ENCODE results near the gene TIMM13.

TIMM13 gene

DNA sequence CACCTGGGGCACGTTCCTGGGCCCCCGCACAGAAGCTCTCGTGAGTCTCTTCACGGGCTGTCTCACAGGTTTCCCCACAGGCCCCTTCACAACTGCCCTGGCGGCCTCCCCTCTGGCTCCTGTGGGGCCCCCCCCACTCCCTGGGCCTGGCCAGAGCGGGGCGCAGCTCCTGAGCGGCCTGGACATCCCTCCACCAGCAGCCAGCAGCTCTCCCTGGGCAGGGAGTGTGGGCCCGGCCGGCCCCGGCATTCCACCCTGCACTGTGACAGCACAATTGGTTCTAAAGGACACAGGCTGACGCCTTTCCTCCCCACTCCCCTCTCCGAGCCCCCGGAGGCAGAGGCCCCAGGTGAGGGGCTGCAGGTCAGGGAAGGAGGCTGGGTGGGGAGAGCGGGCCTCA is 9.5 kb upstream of the TIMM13 start:
- DNase-seq (ENCODE audit: extremely low read depth, low read depth), result no peak

DNA sequence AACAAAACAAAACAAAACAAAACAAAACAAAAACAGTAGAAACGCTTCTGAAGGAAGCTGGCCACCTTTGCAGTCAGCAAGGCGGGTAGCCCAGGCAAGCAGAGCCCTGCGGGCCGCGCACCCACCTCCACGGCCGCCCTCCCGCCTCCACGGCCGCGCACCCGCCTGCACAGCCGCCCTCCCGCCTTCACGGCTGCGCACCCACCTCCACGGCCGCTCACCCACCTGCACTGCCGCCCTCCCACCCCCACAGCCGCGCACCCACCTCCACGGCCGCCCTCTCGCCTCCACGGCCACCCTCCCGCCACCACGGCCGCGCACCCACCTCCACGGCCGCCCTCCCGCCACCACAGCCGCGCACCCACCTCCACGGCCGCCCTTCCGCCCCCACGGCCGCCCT is 9.0 kb upstream of the TIMM13 start:
- no peak for DNase-seq (ENCODE audit: extremely low read depth, low read depth)
- TF ChIP-seq, protein P1, sequence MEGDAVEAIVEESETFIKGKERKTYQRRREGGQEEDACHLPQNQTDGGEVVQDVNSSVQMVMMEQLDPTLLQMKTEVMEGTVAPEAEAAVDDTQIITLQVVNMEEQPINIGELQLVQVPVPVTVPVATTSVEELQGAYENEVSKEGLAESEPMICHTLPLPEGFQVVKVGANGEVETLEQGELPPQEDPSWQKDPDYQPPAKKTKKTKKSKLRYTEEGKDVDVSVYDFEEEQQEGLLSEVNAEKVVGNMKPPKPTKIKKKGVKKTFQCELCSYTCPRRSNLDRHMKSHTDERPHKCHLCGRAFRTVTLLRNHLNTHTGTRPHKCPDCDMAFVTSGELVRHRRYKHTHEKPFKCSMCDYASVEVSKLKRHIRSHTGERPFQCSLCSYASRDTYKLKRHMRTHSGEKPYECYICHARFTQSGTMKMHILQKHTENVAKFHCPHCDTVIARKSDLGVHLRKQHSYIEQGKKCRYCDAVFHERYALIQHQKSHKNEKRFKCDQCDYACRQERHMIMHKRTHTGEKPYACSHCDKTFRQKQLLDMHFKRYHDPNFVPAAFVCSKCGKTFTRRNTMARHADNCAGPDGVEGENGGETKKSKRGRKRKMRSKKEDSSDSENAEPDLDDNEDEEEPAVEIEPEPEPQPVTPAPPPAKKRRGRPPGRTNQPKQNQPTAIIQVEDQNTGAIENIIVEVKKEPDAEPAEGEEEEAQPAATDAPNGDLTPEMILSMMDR (IDR thresholded peaks at IDR 0.05; ENCODE audit: low read depth, low read length, missing control alignments), result no peak
- H3K4me3 ChIP-seq (replicated peaks; ENCODE audit: low read depth, low read length), result no peak overlapping the region

More for the DNA sequence above, 9.5 kb upstream of the TIMM13 start:
- H3K4me3 ChIP-seq (replicated peaks; ENCODE audit: low read depth, low read length), result no peak overlapping the region
- TF ChIP-seq, protein P1 (IDR thresholded peaks at IDR 0.05; ENCODE audit: low read depth, low read length, missing control alignments), result no peak

DNA sequence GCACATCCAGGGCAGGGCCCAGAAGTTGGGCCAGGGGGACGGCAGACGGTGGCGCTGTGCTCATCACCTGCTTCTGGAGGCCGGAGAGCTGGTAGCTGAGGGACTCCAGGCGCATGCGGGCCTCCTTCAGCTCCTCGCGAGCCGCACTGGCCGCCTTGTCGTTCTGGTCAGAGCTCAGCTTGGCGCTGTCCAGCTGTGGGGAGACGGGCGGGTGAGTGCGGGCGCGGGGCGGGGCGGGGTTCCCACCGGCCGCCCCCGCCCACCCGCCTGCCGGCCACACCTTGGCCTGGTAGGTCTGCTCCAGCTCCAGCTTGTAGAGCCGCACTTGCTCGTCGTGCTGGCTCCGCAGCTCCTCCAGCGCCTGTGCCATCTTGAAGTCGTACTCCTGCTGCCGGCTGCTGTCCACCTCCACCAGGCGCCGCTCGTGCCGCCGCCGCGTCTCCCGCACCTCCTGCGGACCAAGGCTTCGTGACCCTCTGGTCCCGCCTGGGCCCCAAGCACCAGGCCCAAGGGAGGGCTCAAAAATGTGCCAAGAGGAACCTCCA is 7.4 kb upstream of the TIMM13 start:
- DNase-seq (ENCODE audit: extremely low read depth, low read depth), result no peak
- TF ChIP-seq, protein P1 (IDR thresholded peaks at IDR 0.05; ENCODE audit: low read depth, low read length, missing control alignments), result no peak
- no peak overlapping the region for H3K4me3 ChIP-seq (replicated peaks; ENCODE audit: low read depth, low read length)

DNA sequence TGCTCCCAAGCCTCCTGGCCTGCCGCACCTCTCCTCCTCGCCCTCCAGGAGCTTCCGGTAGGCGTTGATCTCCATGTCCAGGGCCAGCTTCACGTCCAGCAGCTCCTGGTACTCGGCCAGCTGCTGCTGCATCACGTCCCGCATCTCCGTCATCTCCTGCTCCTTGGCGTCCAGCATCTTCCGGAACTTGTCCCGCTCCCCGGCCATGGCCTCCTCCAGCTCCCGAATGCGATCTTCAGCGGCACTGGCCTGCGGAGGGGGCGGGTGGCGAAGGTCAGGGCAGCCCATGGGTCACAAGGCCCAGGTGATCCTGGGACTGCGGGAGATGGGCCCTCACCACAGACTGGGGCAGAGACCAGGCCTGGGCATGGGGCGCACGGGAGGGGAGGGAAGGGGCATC is 6.9 kb upstream of the TIMM13 start:
- TF ChIP-seq, protein P1 (IDR thresholded peaks at IDR 0.05; ENCODE audit: low read depth, low read length, missing control alignments), result no peak
- no peak for DNase-seq (ENCODE audit: extremely low read depth, low read depth)

DNA sequence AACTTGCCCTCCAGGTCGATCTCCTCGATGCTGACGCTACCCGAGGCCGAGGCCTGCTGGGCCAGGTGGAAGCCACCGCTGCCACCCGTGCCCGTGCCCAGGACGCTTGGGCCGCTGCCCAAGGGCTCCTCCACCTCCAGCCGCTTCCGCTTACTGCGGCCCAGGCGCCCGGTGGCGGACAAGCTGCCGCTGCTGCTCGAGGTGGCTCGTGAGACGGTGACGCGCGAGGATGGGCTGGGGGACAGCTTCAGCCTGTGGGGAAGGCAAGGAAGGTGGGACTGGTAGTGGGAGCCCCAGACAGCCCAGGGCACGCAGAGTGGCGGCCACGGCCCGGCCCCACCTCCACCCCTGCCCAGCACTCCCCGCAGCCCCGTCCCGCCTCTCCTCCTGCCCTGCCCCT is 6.5 kb upstream of the TIMM13 start:
- no peak overlapping the region for H3K4me3 ChIP-seq (replicated peaks; ENCODE audit: low read depth, low read length)
- no peak for DNase-seq (ENCODE audit: extremely low read depth, low read depth)
- TF ChIP-seq, protein P1 (IDR thresholded peaks at IDR 0.05; ENCODE audit: low read depth, low read length, missing control alignments), result no peak

More for the DNA sequence above, 6.9 kb upstream of the TIMM13 start:
- H3K4me3 ChIP-seq (replicated peaks; ENCODE audit: low read depth, low read length), result no peak overlapping the region

DNA sequence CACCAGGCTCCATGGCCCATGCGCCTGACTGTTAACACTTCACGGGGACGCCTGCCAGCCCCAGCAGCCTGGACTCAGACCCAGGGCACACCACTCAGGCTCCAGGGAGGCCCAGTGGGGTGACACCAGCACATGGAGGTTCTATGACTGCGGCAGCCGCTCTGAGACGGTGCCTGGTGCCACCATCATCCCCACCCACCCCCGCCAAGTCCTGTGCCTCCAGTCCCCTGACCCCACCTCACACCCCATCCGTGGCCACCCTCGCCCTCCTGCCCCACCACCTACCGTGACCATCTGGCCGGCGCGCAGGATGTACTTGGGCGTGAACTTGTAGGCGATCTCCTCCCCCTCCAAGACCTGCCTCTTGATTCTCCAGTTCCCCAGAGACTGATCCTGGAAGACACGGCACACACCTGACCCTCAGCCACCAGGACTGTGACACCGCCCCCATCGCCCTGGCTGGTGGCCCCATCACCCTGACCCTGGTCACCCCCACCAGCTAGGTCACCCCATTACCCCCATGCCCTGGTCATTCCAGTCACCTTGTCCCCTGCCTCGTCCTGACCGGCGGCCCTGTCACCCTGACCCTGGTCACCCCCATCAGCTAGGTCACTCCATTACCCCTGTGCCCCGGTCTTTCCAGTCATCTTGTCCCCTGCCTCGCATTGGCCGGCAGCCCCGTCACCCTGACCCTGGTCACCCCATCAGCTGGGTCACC is 4.9 kb upstream of the TIMM13 start:
- no peak overlapping the region for H3K4me3 ChIP-seq (replicated peaks; ENCODE audit: low read depth, low read length)
- no peak for DNase-seq (ENCODE audit: extremely low read depth, low read depth)
- TF ChIP-seq, protein P1 (IDR thresholded peaks at IDR 0.05; ENCODE audit: low read depth, low read length, missing control alignments), result no peak
